GM04504 (cell line): ENCODE measurements around the gene PHRF1.

Experiments
- DNase-seq: peaks from one replicate; pipeline ENCODE4 v3.0.0-alpha.2; 2012; ENCODE audit warnings: low read depth

Gene PHRF1

GRCh38 chr11:557328-558132, 18.7 kb upstream of the PHRF1 start:
- no peak for DNase-seq

- no peak for DNase-seq
Observed at GRCh38 chr11:558503-558902, 17.8 kb upstream of the PHRF1 start.

- no peak for DNase-seq
Observed at GRCh38 chr11:559020-559620, 17.1 kb upstream of the PHRF1 start.

GRCh38 chr11:559712-560304, 16.5 kb upstream of the PHRF1 start:
- no peak for DNase-seq

- DNase-seq: peak; percentile 38
Observed at GRCh38 chr11:560305-561147, 15.7 kb upstream of the PHRF1 start, which contains the start of the genes LMNTD2 and RASSF7. TSS of gene LMNTD2 (minus strand) at chr11:560738. CDS start at chr11:560716, 22 bp downstream. TSS of gene RASSF7 (plus strand) at chr11:560970. CDS start at chr11:561769, 799 bp downstream.

GRCh38 chr11:561148-562003, 14.9 kb upstream of the PHRF1 start:
- DNase-seq: no peak

- no peak for DNase-seq
Observed at GRCh38 chr11:562046-562645, 14.1 kb upstream of the PHRF1 start.

- DNase-seq: no peak
Observed at GRCh38 chr11:563066-563811, 13.0 kb upstream of the PHRF1 start.

GRCh38 chr11:563812-564578, 12.3 kb upstream of the PHRF1 start:
- no peak for DNase-seq

GRCh38 chr11:565921-566509, 10.3 kb upstream of the PHRF1 start:
- DNase-seq: no peak

- no peak for DNase-seq
Observed at GRCh38 chr11:567011-567628, 9.2 kb upstream of the PHRF1 start.

- DNase-seq: no peak
Observed at GRCh38 chr11:567629-568292, 8.5 kb upstream of the PHRF1 start.

- DNase-seq: peak; percentile 85
Observed at GRCh38 chr11:568306-569157, 7.7 kb upstream of the PHRF1 start.

GRCh38 chr11:569158-569885, 6.9 kb upstream of the PHRF1 start:
- no peak for DNase-seq

GRCh38 chr11:571802-572185, 4.5 kb upstream of the PHRF1 start:
- DNase-seq: no peak

- no peak for DNase-seq
Observed at GRCh38 chr11:573146-573759, 3.0 kb upstream of the PHRF1 start.
